GM23338 (cell line): ENCODE measurements around the gene SLC45A3.

ENCODE experiments used
- EZH2 ChIP-seq: fragments of 200-600 bp; sonication (generic); IDR thresholded peaks from one replicate; pipeline ENCODE4 v1.8.0; 2017; ENCODE audit warnings: antibody characterized with exemption, mild to moderate bottlenecking, low read depth; ENCODE audit not compliant: unreplicated experiment
- EZH2phosphoT487 ChIP-seq: fragments of 200-600 bp; sonication (generic); IDR thresholded peaks from one replicate; pipeline ENCODE4 v1.8.1; 2018; ENCODE audit warnings: antibody characterized with exemption; ENCODE audit not compliant: unreplicated experiment
- JUNB ChIP-seq: IDR thresholded peaks from one replicate; pipeline ENCODE4 v1.6.1; 2016; ENCODE audit warnings: antibody characterized with exemption; ENCODE audit not compliant: unreplicated experiment
- POLR2AphosphoS5 ChIP-seq: IDR thresholded peaks from 2 replicates; pipeline ENCODE4 v1.6.1; 2016; ENCODE audit warnings: antibody characterized with exemption, low read depth
- TF ChIP-seq, protein P1 (sequence below), 2 experiments: fragments of 200-600 bp in 1 of 2; sonication (generic) in 1 of 2; conservative IDR thresholded peaks; 2 replicates each; pipeline versions ENCODE4 v1.5.1 to v1.6.1; 2016 to 2017; ENCODE audit warnings: antibody characterized with exemption in 2 of 2, low read depth in 2 of 2, mild to moderate bottlenecking in 2 of 2, moderate library complexity in 1 of 2
- TF ChIP-seq, protein P2 (sequence below): IDR thresholded peaks from one replicate; pipeline ENCODE4 v1.6.1; 2018; ENCODE audit warnings: antibody characterized with exemption; ENCODE audit not compliant: unreplicated experiment

DNA sequence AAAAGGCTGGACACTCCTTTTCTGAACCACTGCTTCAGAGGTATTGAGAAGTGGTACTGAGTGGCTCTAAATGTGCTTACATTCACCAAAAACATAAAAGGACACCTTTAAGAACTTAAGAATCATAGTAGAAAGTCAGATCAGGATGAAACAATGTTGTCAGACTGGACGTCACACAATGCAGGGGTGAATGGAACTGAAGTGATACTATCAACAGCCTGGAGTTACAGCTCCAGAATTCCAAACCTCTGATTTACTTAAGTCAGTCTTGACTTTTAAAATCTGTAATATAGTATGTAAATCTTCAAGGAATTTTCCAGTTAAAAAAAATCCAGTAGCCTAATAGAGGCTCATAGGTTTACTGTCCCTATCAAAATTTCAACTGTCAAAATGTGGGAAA lies 67.8 kb downstream of the SLC45A3 start:
- TF ChIP-seq EZH2phosphoT487 (no peak), POLR2AphosphoS5 (no peak), JUNB (no peak), EZH2 (no peak)
- TF ChIP-seq, protein P1, sequence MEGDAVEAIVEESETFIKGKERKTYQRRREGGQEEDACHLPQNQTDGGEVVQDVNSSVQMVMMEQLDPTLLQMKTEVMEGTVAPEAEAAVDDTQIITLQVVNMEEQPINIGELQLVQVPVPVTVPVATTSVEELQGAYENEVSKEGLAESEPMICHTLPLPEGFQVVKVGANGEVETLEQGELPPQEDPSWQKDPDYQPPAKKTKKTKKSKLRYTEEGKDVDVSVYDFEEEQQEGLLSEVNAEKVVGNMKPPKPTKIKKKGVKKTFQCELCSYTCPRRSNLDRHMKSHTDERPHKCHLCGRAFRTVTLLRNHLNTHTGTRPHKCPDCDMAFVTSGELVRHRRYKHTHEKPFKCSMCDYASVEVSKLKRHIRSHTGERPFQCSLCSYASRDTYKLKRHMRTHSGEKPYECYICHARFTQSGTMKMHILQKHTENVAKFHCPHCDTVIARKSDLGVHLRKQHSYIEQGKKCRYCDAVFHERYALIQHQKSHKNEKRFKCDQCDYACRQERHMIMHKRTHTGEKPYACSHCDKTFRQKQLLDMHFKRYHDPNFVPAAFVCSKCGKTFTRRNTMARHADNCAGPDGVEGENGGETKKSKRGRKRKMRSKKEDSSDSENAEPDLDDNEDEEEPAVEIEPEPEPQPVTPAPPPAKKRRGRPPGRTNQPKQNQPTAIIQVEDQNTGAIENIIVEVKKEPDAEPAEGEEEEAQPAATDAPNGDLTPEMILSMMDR (conservative IDR thresholded peaks at IDR 0.05; ENCODE audit: low read depth in 2 of 2) = no peak
- TF ChIP-seq, protein P2, sequence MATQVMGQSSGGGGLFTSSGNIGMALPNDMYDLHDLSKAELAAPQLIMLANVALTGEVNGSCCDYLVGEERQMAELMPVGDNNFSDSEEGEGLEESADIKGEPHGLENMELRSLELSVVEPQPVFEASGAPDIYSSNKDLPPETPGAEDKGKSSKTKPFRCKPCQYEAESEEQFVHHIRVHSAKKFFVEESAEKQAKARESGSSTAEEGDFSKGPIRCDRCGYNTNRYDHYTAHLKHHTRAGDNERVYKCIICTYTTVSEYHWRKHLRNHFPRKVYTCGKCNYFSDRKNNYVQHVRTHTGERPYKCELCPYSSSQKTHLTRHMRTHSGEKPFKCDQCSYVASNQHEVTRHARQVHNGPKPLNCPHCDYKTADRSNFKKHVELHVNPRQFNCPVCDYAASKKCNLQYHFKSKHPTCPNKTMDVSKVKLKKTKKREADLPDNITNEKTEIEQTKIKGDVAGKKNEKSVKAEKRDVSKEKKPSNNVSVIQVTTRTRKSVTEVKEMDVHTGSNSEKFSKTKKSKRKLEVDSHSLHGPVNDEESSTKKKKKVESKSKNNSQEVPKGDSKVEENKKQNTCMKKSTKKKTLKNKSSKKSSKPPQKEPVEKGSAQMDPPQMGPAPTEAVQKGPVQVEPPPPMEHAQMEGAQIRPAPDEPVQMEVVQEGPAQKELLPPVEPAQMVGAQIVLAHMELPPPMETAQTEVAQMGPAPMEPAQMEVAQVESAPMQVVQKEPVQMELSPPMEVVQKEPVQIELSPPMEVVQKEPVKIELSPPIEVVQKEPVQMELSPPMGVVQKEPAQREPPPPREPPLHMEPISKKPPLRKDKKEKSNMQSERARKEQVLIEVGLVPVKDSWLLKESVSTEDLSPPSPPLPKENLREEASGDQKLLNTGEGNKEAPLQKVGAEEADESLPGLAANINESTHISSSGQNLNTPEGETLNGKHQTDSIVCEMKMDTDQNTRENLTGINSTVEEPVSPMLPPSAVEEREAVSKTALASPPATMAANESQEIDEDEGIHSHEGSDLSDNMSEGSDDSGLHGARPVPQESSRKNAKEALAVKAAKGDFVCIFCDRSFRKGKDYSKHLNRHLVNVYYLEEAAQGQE = no peak
